ENCODE data around the gene HNRNPDL. TPM values are rescaled to one million over a fixed set of nuclear protein-coding genes. Genes with fewer than 3 reads are reported as not detected.

Gene HNRNPDL
- total and polyA plus RNA-seq, 2 of the 4 experiments (the other 2 are of a cell fraction) = 52.9 to 276 TPM

DNA sequence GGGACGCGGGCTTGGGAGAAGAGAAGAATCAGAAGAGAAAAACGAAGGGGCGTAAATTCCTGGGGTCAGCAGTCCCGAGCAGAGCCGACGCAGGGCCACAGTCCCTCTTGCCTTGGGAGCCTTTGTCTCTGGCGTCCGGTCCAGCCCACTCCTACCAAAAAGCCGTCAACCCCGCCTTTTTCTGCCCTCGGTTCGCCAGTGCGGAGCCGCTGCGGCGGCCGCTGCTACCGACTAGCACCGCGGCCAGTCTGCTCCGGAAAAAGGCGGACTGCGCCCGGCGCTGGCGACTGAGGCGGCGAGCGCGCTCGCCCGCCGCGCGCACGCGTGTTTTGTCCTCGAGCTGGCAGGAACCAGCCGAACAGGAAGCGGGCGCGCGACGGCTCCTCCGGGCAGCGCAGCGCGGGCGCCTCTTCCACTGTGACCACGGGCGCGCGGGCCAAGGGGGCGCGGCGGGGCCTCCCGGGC is 502 bp downstream of the HNRNPDL start:
- Histone ChIP-seq H2AK5ac (ENCODE audit: low read depth, low read length) (peak overlapping the region; percentile 90), H4K8ac (ENCODE audit: low read depth in 2 of 2, low read length in 2 of 2) (peak overlapping the region; percentile 80 to 97), H3K23ac (ENCODE audit: low read depth, low read length) (peak overlapping the region; percentile 93), H3K27ac (ENCODE audit: insufficient read depth, low read length) (peak overlapping the region; percentile 95), H2BK20ac (ENCODE audit: low read depth, low read length) (no peak overlapping the region), H3K9ac (ENCODE audit: low read depth, low read length) (peak overlapping the region; percentile 96), H3K9me1 (ENCODE audit: insufficient read depth, low read length) (peaks cover 3% of the 10 kb centered on the region; the same call in 1 of the 2 replicates), H2AFZ (replicated peaks; ENCODE audit: low read length, poor library complexity) (peak overlapping the region; percentile 99), H3K36me3 (ENCODE audit: control insufficient read depth, insufficient read depth, low read length) (peaks cover 12% of the 10 kb centered on the region), H3K56ac (ENCODE audit: extremely low read depth, insufficient read depth, low read length) (peak overlapping the region; percentile 98), H4K91ac (ENCODE audit: insufficient read depth, low read depth, low read length) (peak overlapping the region; percentile 92), H3K4me2 (ENCODE audit: low read depth, low read length) (peak overlapping the region; percentile 72), H3K14ac (replicated peaks; ENCODE audit: low read depth, low read length) (peak overlapping the region; percentile 98), H3K9me3 (ENCODE audit: control insufficient read depth, insufficient read depth, low read length) (no peaks in the 10 kb centered on the region), H3K4ac (ENCODE audit: low read depth, low read length) (peak overlapping the region; percentile 99), H4K20me1 (ENCODE audit: insufficient read depth, low read length) (peaks cover 53% of the 10 kb centered on the region), H2BK5ac (ENCODE audit: low read depth, low read length, poor library complexity, severe bottlenecking) (peak overlapping the region; percentile 85), H4K5ac (ENCODE audit: low read depth, low read length) (peak overlapping the region; percentile 74), H3K4me1 (ENCODE audit: control insufficient read depth, insufficient read depth, low read length) (peaks cover 2% of the 10 kb centered on the region), H2AK9ac (replicated peaks; ENCODE audit: low read depth, low read length, poor library complexity) (peak overlapping the region; percentile 100), H3K79me1 (ENCODE audit: low read depth in 1 of 2, low read length in 2 of 2) (peaks cover 18 to 55% of the 10 kb centered on the region in 2 experiments), H3K4me3 (ENCODE audit: insufficient read depth, low read depth, low read length) (peak overlapping the region; percentile 92), H2BK120ac (ENCODE audit: low read depth, low read length) (peak overlapping the region; percentile 72; the same call in 1 of the 2 replicates), H3K18ac (ENCODE audit: low read depth, low read length) (peak overlapping the region; percentile 30), H3K27me3 (ENCODE audit: control insufficient read depth, insufficient read depth, low read length) (no peaks in the 10 kb centered on the region), H2BK15ac (ENCODE audit: low read depth, low read length) (no peak overlapping the region)
- ChIA-PET CTCF (interaction anchor here (0.6 to 1.2 kb wide), 6 partner anchors 9 to 56 kb away, joined by 3 to 8 read pairs (median 4); partner anchors contain the start of gene HNRNPD), POLR2A (ENCODE audit: unreplicated experiment) (interaction anchor here (0.6 to 1.1 kb wide), 4 partner anchors 9 to 74 kb away, joined by 3 to 5 read pairs (median 4); no protein-coding TSS in a partner anchor)
- BruUV-seq (replicated peaks) = no TSS peak
- ATAC-seq (ENCODE audit: low read depth) (no peak), DNase-seq (no peak)
- TF ChIP-seq POLR2A (IDR thresholded peaks at IDR 0.05; ENCODE audit: low read depth, low read length) (0 out of 2 replicates have a peak, but pooled peaks have one; percentile 10), MAFK (IDR thresholded peaks at IDR 0.05; ENCODE audit: low read depth, low read length) (no peak)
- in situ Hi-C loops (cut with MboI; ENCODE audit: low sequenced_read_pairs) (loop anchor here (25.0 kb wide), 1 partner anchor 608 kb away; the partner anchor contains the start of gene COPS4), dilution Hi-C loops (cut with HindIII; ENCODE audit: low sequenced_read_pairs, unreplicated experiment) (no loop called here), intact Hi-C loops (cut with micrococcal nuclease) (loop anchor here (1.0 kb wide), 1 partner anchor 55 kb away; no protein-coding TSS in a partner anchor)
- WGBS, 2 experiments (ENCODE audit: extremely low coverage in 2 of 2, insufficient read length in 1 of 2) = 0% methylated on average over 33 of the region's 58 CpGs; no CpG with 5 or more reads in 1 of the 2 experiments

Data from IMR-90 (cell line).